ENCODE results near the gene SAP30. TPM values are rescaled to one million over a fixed set of nuclear protein-coding genes. Genes with fewer than 3 reads are reported as not detected.

Gene SAP30
- total and polyA plus RNA-seq, 2 experiments from 2014 or later: 5.3 to 6.1 TPM

DNA sequence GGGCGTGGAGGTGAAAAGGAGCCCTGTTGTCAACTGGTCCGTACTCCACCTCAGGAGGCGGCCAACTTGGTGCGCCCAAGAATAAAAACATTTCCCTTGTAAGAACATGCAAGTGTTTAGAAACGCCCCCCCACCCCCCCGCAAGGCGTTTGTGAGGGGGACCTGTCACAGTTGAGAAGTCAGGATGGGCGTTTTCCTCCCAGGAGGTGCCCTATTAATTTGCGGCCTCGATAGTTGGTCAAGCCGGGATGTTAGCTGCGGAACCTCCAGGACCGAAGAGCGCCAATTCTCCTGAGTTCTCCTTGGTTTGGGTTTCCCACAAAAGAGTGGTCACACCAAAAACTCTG, 651 bp upstream of the SAP30 start:
- H3K9me2 ChIP-seq (ENCODE audit: insufficient read depth): no peaks in the 10 kb centered on the region
- H3K4me3 ChIP-seq: peak overlapping the region; percentile 97
- peak overlapping the region; percentile 92 for H2AFZ ChIP-seq
- H3K4me2 ChIP-seq (ENCODE audit: unreplicated experiment): peak overlapping the region; percentile 91
- peaks cover 31% of the 10 kb centered on the region for H3K79me2 ChIP-seq (ENCODE audit: insufficient read depth)
- H3K27ac ChIP-seq: peak overlapping the region; percentile 92
- H3K36me3 ChIP-seq (ENCODE audit: low read depth): no peaks in the 10 kb centered on the region
- no peaks in the 10 kb centered on the region for H3K9me3 ChIP-seq (ENCODE audit: low read depth)
- H4K20me1 ChIP-seq (ENCODE audit: insufficient read depth): no peaks in the 10 kb centered on the region
- no peaks in the 10 kb centered on the region for H3K27me3 ChIP-seq (replicated peaks; ENCODE audit: insufficient read depth)
- no peak for TF ChIP-seq EZH2 (IDR thresholded peaks at IDR 0.05; ENCODE audit: insufficient read depth, poor library complexity, severe bottlenecking)
- TF ChIP-seq EZH2phosphoT487 (IDR thresholded peaks at IDR 0.05; ENCODE audit: insufficient read depth, low read depth): no peak
- DNase-seq: no peak
- WGBS, 2 experiments (ENCODE audit: low coverage in 1 of 2, low lambda C conversion rate in 2 of 2, missing lambda C conversion rate in 2 of 2): 0 to 2% methylated on average over 14 of the region's 14 CpGs
- peak overlapping the region; percentile 90 for H3K9ac ChIP-seq
- in situ Hi-C loops (cut with MboI): no loop called here
- H3F3A ChIP-seq (ENCODE audit: insufficient read depth): peaks cover 19% of the 10 kb centered on the region
- H3K4me1 ChIP-seq (ENCODE audit: insufficient read depth): peaks cover 7% of the 10 kb centered on the region; the same call in 1 of the 2 replicates

DNA sequence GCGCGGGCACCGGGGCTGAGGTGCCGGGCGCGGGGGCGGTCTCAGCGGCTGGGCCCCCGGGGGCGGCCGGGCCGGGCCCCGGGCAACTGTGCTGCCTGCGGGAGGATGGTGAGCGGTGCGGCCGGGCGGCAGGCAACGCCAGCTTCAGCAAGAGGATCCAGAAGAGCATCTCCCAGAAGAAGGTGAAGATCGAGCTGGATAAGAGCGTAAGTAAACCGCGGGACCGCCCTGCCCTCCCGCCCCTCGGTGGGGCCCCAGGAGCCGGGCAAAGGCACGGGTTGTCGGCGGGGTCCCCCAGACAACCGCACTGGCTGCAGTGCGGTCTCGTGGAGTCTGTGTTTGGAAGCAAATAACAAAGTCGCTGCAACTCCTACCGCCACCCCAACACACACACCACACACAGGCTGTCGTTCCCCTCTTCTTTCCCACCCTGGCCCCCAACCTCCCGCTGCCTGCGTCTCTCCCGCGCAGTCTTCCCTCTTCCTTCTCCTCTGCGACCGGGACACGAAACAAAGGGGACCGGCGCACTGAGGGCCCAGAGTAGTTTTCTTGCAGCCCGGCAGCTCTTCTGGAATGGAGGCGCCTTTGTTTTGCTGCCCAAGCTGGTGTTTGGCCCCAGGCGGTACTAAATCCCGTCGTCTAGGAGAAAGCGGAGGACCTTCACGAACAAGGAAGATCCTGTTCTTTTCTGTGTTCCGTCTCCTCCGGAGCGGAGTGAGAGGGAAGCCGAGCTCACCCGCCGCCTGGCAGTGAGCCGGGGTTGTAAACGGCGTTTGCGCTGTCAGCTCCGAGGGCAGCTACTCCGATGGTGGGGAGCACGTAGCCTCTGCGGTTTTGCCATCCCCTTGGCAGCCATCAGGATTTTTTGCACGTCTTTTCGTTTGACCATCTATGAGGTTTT, 788 bp downstream of the SAP30 start:
- Histone ChIP-seq H2AFZ (peak overlapping the region; percentile 90), H3K9ac (peak overlapping the region; percentile 70), H3K27ac (peak overlapping the region; percentile 54), H3K9me2 (ENCODE audit: insufficient read depth) (no peaks in the 10 kb centered on the region), H3K79me2 (ENCODE audit: insufficient read depth) (peaks cover 43% of the 10 kb centered on the region), H3K4me3 (peak overlapping the region; percentile 97), H3K27me3 (replicated peaks; ENCODE audit: insufficient read depth) (no peaks in the 10 kb centered on the region), H3K4me1 (ENCODE audit: insufficient read depth) (peaks cover 7% of the 10 kb centered on the region; the same call in 1 of the 2 replicates), H3F3A (ENCODE audit: insufficient read depth) (peaks cover 19% of the 10 kb centered on the region), H3K36me3 (ENCODE audit: low read depth) (no peaks in the 10 kb centered on the region), H4K20me1 (ENCODE audit: insufficient read depth) (no peaks in the 10 kb centered on the region), H3K9me3 (ENCODE audit: low read depth) (no peaks in the 10 kb centered on the region), H3K4me2 (ENCODE audit: unreplicated experiment) (peak overlapping the region; percentile 93)
- no peak for TF ChIP-seq EZH2 (IDR thresholded peaks at IDR 0.05; ENCODE audit: insufficient read depth, poor library complexity, severe bottlenecking)
- no peak for TF ChIP-seq EZH2phosphoT487 (IDR thresholded peaks at IDR 0.05; ENCODE audit: insufficient read depth, low read depth)
- WGBS, 2 experiments (ENCODE audit: low coverage in 1 of 2, low lambda C conversion rate in 2 of 2, missing lambda C conversion rate in 2 of 2): 1 to 3% methylated on average over 33 to 68 of the region's 68 CpGs
- in situ Hi-C loops (cut with MboI): no loop called here
- peak; percentile 90 for DNase-seq

DNA sequence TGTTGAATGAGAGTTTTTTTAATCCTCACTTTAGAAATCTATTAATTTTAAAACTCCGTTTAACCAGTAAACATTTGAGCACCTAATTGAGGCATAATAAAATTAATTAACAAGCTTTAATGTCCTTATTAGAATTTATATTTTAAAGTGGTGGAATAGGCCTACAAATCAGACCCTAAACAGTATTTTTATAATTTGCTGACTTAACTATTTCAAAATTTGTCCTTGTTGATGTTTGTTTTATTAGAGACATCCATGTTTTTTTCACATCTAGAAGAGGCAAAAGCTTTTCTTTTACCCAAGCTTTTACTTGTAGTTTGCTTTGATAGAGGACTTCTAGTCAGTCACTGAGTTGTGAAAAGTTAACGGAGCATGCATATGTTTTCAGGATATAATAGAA, 3.8 kb downstream of the SAP30 start:
- Histone ChIP-seq H3K4me2 (ENCODE audit: unreplicated experiment) (no peak overlapping the region), H3K79me2 (ENCODE audit: insufficient read depth) (peaks cover 43% of the 10 kb centered on the region), H3K27ac (no peak overlapping the region), H2AFZ (no peak overlapping the region), H4K20me1 (ENCODE audit: insufficient read depth) (no peaks in the 10 kb centered on the region), H3K9ac (no peak overlapping the region), H3K9me3 (ENCODE audit: low read depth) (no peaks in the 10 kb centered on the region), H3K9me2 (ENCODE audit: insufficient read depth) (no peaks in the 10 kb centered on the region), H3K4me3 (no peak overlapping the region), H3K27me3 (replicated peaks; ENCODE audit: insufficient read depth) (no peaks in the 10 kb centered on the region), H3K4me1 (ENCODE audit: insufficient read depth) (peaks cover 7% of the 10 kb centered on the region; the same call in 1 of the 2 replicates), H3F3A (ENCODE audit: insufficient read depth) (peaks cover 6% of the 10 kb centered on the region), H3K36me3 (ENCODE audit: low read depth) (0 out of 2 replicates have a peak, but pooled peaks cover 7% of the 10 kb centered on the region)
- in situ Hi-C loops (cut with MboI): no loop called here
- no peak for DNase-seq
- TF ChIP-seq EZH2 (IDR thresholded peaks at IDR 0.05; ENCODE audit: insufficient read depth, poor library complexity, severe bottlenecking): no peak
- TF ChIP-seq EZH2phosphoT487 (IDR thresholded peaks at IDR 0.05; ENCODE audit: insufficient read depth, low read depth): no peak
- 96 to 98% methylated on average over 2 of the region's 2 CpGs for WGBS, 2 experiments (ENCODE audit: low coverage in 1 of 2, low lambda C conversion rate in 2 of 2, missing lambda C conversion rate in 2 of 2)

DNA sequence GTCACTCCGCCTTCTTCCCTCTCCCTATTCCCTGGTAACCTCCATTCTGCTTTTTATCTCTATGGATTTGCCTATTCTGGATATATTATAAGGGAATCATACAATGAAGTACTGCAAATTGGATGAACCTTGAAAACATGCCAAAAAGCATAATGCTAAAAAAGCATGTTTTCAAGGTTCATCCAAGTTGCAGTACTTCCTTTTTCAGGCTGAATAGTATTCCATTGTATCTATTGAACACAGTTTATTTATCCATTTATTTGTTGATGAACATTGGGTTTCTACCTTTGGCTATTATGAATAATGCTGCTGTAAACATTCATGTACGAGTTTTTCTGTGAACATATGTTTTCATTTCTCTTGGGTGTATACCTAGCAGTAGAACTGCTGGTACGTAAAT, 9.2 kb downstream of the SAP30 start:
- Histone ChIP-seq H3K9me3 (ENCODE audit: low read depth) (no peaks in the 10 kb centered on the region), H3K27me3 (replicated peaks; ENCODE audit: insufficient read depth) (no peaks in the 10 kb centered on the region), H3F3A (ENCODE audit: insufficient read depth) (no peaks in the 10 kb centered on the region), H2AFZ (no peak overlapping the region), H3K4me1 (ENCODE audit: insufficient read depth) (no peaks in the 10 kb centered on the region), H3K4me2 (ENCODE audit: unreplicated experiment) (no peak overlapping the region), H3K36me3 (ENCODE audit: low read depth) (0 out of 2 replicates have a peak, but pooled peaks cover 9% of the 10 kb centered on the region), H3K9me2 (ENCODE audit: insufficient read depth) (no peaks in the 10 kb centered on the region), H3K9ac (no peak overlapping the region), H3K27ac (no peak overlapping the region), H3K79me2 (ENCODE audit: insufficient read depth) (peaks cover 14% of the 10 kb centered on the region), H3K4me3 (no peak overlapping the region), H4K20me1 (ENCODE audit: insufficient read depth) (no peaks in the 10 kb centered on the region)
- in situ Hi-C loops (cut with MboI): no loop called here
- DNase-seq: no peak
- TF ChIP-seq EZH2phosphoT487 (IDR thresholded peaks at IDR 0.05; ENCODE audit: insufficient read depth, low read depth) (no peak), EZH2 (IDR thresholded peaks at IDR 0.05; ENCODE audit: insufficient read depth, poor library complexity, severe bottlenecking) (no peak)
- WGBS, 2 experiments (ENCODE audit: low coverage in 1 of 2, low lambda C conversion rate in 2 of 2, missing lambda C conversion rate in 2 of 2): 96 to 99% methylated on average over 3 of the region's 3 CpGs
